ENCODE measurements around the gene ARPC5L. TPM values are rescaled to one million over a fixed set of nuclear protein-coding genes. Genes with fewer than 3 reads are reported as not detected.

ARPC5L gene
- total and polyA plus RNA-seq, 9 of the 15 experiments (the other 6 are each of a cell fraction or from before 2014, with no cell fraction given): 25.4 to 113 (median 63.8) TPM

GRCh38 chr9:124890179-124890578 is 28.2 kb downstream of the ARPC5L start:
- Histone ChIP-seq H3K9me3 (replicated peaks; ENCODE audit: control insufficient read depth, insufficient read depth, low read depth, low read length) (no peaks in the 10 kb centered on the region), H4K20me1 (replicated peaks; ENCODE audit: control insufficient read depth, insufficient read depth, low read length) (0 out of 2 replicates have a peak, but pooled peaks cover 3% of the 10 kb centered on the region), H3K79me2 (ENCODE audit: control insufficient read depth, insufficient read depth, low read length) (no peaks in the 10 kb centered on the region), H3K27ac (ENCODE audit: extremely low read depth, low read depth, low read length) (no peak overlapping the region), H2AFZ (ENCODE audit: low read depth, low read length) (no peak overlapping the region), H3K4me1 (replicated peaks in 1 of 2; ENCODE audit: control insufficient read depth in 2 of 2, insufficient read depth in 2 of 2, low read length in 2 of 2) (0 out of 5 replicates have a peak, but pooled peaks cover 0 to 3% of the 10 kb centered on the region in 2 experiments), H3K27me3 (ENCODE audit: control insufficient read depth in 2 of 2, insufficient read depth in 2 of 2, low read length in 2 of 2) (no peaks in the 10 kb centered on the region), H3K36me3 (ENCODE audit: control insufficient read depth, insufficient read depth, low read length) (peaks cover 69% of the 10 kb centered on the region; the same call in 2 of the 3 replicates), H3K4me2 (ENCODE audit: insufficient read depth, low read length) (no peak overlapping the region), H3K9ac (ENCODE audit: insufficient read depth in 1 of 2, low read depth in 2 of 2, low read length in 2 of 2) (0 out of 4 replicates have a peak overlapping the region, but pooled peaks of 1 of the 2 experiments have one; percentile 45), H3K4me3 (no peak overlapping the region), H3K9me1 (ENCODE audit: control insufficient read depth, insufficient read depth, low read length) (peaks cover 4% of the 10 kb centered on the region)
- FAIRE-seq: no peak
- WGBS (ENCODE audit: insufficient coverage, low coverage, missing lambda C conversion rate): 86% methylated on average over 7 of the region's 7 CpGs
- POLR2A ChIA-PET: interaction anchor here (0.6 to 1.7 kb wide), 4 partner anchors 11 to 136 kb away, joined by 3 to 10 read pairs (median 4); partner anchors contain the start of gene RPL35
- intact Hi-C loops (cut with micrococcal nuclease) (loop anchor here (5.0 kb wide), 1 partner anchor 33 kb away; no protein-coding TSS in a partner anchor), in situ Hi-C loops (cut with MboI) (no loop called here)
- CTCF ChIA-PET (ENCODE audit: low intra/inter-chr PET ratio): no interaction called here
- no peak for DNase-seq (ENCODE audit: extremely low read depth in 1 of 4, low spot score in 3 of 4)
- no peak for ATAC-seq
- BruUV-seq (replicated peaks): no TSS peak
- TF ChIP-seq BDP1 (IDR thresholded peaks at IDR 0.05; ENCODE audit: insufficient read depth, insufficient read length) (no peak), ZNF431 (CRISPR knock-in tag; IDR thresholded peaks at IDR 0.05) (no peak), PCBP1 (IDR thresholded peaks at IDR 0.05; ENCODE audit: low read depth, low read length, poor library complexity, severe bottlenecking) (no peak), ZNF197 (CRISPR knock-in tag; IDR thresholded peaks at IDR 0.05; ENCODE audit: low read depth) (no peak), JUND (IDR thresholded peaks at IDR 0.05; ENCODE audit: borderline replicate concordance, low read depth, low read length) (no peak), JUND (tag; IDR thresholded peaks at IDR 0.05; ENCODE audit: borderline replicate concordance, low read depth, low read length) (no peak), RBM39 (optimal IDR thresholded peaks at IDR 0.05; ENCODE audit: low read depth, low read length) (no peak), NFXL1 (CRISPR knock-in tag; IDR thresholded peaks at IDR 0.05) (no peak), MIER1 (IDR thresholded peaks at IDR 0.05; ENCODE audit: low read depth) (no peak), SNRNP70 (optimal IDR thresholded peaks at IDR 0.05; ENCODE audit: low read depth, low read length) (no peak), GATAD2A (IDR thresholded peaks at IDR 0.05) (no peak), HSF4 (CRISPR knock-in tag; IDR thresholded peaks at IDR 0.05; ENCODE audit: borderline replicate concordance) (no peak)
- TF ChIP-seq, protein P1, sequence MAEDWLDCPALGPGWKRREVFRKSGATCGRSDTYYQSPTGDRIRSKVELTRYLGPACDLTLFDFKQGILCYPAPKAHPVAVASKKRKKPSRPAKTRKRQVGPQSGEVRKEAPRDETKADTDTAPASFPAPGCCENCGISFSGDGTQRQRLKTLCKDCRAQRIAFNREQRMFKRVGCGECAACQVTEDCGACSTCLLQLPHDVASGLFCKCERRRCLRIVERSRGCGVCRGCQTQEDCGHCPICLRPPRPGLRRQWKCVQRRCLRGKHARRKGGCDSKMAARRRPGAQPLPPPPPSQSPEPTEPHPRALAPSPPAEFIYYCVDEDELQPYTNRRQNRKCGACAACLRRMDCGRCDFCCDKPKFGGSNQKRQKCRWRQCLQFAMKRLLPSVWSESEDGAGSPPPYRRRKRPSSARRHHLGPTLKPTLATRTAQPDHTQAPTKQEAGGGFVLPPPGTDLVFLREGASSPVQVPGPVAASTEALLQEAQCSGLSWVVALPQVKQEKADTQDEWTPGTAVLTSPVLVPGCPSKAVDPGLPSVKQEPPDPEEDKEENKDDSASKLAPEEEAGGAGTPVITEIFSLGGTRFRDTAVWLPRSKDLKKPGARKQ (CRISPR knock-in tag; IDR thresholded peaks at IDR 0.05): no peak
- TF ChIP-seq, protein P2, sequence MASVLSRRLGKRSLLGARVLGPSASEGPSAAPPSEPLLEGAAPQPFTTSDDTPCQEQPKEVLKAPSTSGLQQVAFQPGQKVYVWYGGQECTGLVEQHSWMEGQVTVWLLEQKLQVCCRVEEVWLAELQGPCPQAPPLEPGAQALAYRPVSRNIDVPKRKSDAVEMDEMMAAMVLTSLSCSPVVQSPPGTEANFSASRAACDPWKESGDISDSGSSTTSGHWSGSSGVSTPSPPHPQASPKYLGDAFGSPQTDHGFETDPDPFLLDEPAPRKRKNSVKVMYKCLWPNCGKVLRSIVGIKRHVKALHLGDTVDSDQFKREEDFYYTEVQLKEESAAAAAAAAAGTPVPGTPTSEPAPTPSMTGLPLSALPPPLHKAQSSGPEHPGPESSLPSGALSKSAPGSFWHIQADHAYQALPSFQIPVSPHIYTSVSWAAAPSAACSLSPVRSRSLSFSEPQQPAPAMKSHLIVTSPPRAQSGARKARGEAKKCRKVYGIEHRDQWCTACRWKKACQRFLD (CRISPR knock-in tag; IDR thresholded peaks at IDR 0.05): no peak
- TF ChIP-seq, protein P3, sequence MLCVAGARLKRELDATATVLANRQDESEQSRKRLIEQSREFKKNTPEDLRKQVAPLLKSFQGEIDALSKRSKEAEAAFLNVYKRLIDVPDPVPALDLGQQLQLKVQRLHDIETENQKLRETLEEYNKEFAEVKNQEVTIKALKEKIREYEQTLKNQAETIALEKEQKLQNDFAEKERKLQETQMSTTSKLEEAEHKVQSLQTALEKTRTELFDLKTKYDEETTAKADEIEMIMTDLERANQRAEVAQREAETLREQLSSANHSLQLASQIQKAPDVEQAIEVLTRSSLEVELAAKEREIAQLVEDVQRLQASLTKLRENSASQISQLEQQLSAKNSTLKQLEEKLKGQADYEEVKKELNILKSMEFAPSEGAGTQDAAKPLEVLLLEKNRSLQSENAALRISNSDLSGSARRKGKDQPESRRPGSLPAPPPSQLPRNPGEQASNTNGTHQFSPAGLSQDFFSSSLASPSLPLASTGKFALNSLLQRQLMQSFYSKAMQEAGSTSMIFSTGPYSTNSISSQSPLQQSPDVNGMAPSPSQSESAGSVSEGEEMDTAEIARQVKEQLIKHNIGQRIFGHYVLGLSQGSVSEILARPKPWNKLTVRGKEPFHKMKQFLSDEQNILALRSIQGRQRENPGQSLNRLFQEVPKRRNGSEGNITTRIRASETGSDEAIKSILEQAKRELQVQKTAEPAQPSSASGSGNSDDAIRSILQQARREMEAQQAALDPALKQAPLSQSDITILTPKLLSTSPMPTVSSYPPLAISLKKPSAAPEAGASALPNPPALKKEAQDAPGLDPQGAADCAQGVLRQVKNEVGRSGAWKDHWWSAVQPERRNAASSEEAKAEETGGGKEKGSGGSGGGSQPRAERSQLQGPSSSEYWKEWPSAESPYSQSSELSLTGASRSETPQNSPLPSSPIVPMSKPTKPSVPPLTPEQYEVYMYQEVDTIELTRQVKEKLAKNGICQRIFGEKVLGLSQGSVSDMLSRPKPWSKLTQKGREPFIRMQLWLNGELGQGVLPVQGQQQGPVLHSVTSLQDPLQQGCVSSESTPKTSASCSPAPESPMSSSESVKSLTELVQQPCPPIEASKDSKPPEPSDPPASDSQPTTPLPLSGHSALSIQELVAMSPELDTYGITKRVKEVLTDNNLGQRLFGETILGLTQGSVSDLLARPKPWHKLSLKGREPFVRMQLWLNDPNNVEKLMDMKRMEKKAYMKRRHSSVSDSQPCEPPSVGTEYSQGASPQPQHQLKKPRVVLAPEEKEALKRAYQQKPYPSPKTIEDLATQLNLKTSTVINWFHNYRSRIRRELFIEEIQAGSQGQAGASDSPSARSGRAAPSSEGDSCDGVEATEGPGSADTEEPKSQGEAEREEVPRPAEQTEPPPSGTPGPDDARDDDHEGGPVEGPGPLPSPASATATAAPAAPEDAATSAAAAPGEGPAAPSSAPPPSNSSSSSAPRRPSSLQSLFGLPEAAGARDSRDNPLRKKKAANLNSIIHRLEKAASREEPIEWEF (CRISPR knock-in tag; IDR thresholded peaks at IDR 0.05): no peak
